Activated CD4-positive, alpha-beta T cell treated with anti-CD3 and anti-CD28 coated beads, Interleukin-2, amount 50 U/mL, for 4 hours (primary cell): ENCODE results near the gene FCMR.
"Not testable (repeated sequence)": the region's sequence is repeated elsewhere in the genome, so short reads cannot be mapped to it uniquely, and the experiment has no call there.

Source experiments
- DNase-seq, 2 experiments: peaks; one replicate each; pipeline ENCODE4 v3.0.0-alpha.2; 2020

Gene FCMR

GRCh38 chr1:206949641-206950040 is 27.9 kb upstream of the FCMR start:
- DNase-seq, result no peak

- DNase-seq, result no peak
Measured at GRCh38 chr1:206949208-206949607, 27.5 kb upstream of the FCMR start.

- DNase-seq, result no peak
Measured at GRCh38 chr1:206947255-206947654, 25.5 kb upstream of the FCMR start.

GRCh38 chr1:206946261-206946660 is 24.5 kb upstream of the FCMR start, which contains the start of gene PIGR:
TSS of gene PIGR (minus strand) at chr1:206946466. CDS start at chr1:206940531, 5,935 bp downstream.
- no peak for DNase-seq

- no peak for DNase-seq
Measured at GRCh38 chr1:206945779-206946178, 24.0 kb upstream of the FCMR start.

GRCh38 chr1:206944703-206945102 is 23.0 kb upstream of the FCMR start:
- no peak for DNase-seq

- no peak for DNase-seq
Measured at GRCh38 chr1:206941766-206942418, 20.2 kb upstream of the FCMR start.

GRCh38 chr1:206940588-206940936 is 18.8 kb upstream of the FCMR start:
- DNase-seq, result no peak

GRCh38 chr1:206939841-206940587 is 18.3 kb upstream of the FCMR start:
- DNase-seq, result no peak

- DNase-seq, result no peak
Measured at GRCh38 chr1:206939131-206939530, 17.4 kb upstream of the FCMR start.

GRCh38 chr1:206937425-206937824 is 15.7 kb upstream of the FCMR start:
- DNase-seq, result no peak

- DNase-seq, result peak in 1 of 2 experiments; percentile 24
Measured at GRCh38 chr1:206935491-206936067, 13.8 kb upstream of the FCMR start.

GRCh38 chr1:206933333-206933945 is 11.7 kb upstream of the FCMR start:
- DNase-seq, result peak; percentile 69 to 71

GRCh38 chr1:206932177-206932576 is 10.4 kb upstream of the FCMR start:
- no peak for DNase-seq

GRCh38 chr1:206931709-206932108 is 10.0 kb upstream of the FCMR start:
- no peak for DNase-seq

GRCh38 chr1:206930210-206930798 is 8.6 kb upstream of the FCMR start:
- no peak for DNase-seq

- DNase-seq, result no peak
Measured at GRCh38 chr1:206929524-206929923, 7.8 kb upstream of the FCMR start.

- DNase-seq, result no peak
Measured at GRCh38 chr1:206926286-206926685, 4.5 kb upstream of the FCMR start.

GRCh38 chr1:206925106-206925736 is 3.5 kb upstream of the FCMR start:
- peak in 1 of 2 experiments; percentile 30 for DNase-seq

- no peak for DNase-seq
Measured at GRCh38 chr1:206924592-206925105, 2.9 kb upstream of the FCMR start.

- DNase-seq, result not testable (repeated sequence)
Measured at GRCh38 chr1:206923961-206924557, 2.3 kb upstream of the FCMR start.
